IPS-18c (cell line): ENCODE measurements around the gene PLEK.

Source experiments
- H3K4me3 ChIP-seq: 2 replicates; pipeline ENCODE4 v1.7.0; 2013; ENCODE audit warnings: low read depth, mild to moderate bottlenecking, low read length, moderate library complexity; ENCODE audit not compliant: insufficient read depth
- H3K9me3 ChIP-seq: one replicate; pipeline ENCODE4 v1.6.1; 2013; ENCODE audit warnings: mild to moderate bottlenecking, low read length, moderate library complexity; ENCODE audit not compliant: control insufficient read depth, insufficient read depth

The PLEK gene

GRCh38 chr2:68420254-68420910, 55.3 kb downstream of the PLEK start:
- H3K4me3 ChIP-seq = no peak overlapping the region

GRCh38 chr2:68423966-68424650, 59.0 kb downstream of the PLEK start:
- Histone ChIP-seq H3K4me3 (no peak overlapping the region), H3K9me3 (no peaks in the 10 kb centered on the region)

More at GRCh38 chr2:68420254-68420910, 55.3 kb downstream of the PLEK start:
- no peaks in the 10 kb centered on the region for H3K9me3 ChIP-seq

DNA sequence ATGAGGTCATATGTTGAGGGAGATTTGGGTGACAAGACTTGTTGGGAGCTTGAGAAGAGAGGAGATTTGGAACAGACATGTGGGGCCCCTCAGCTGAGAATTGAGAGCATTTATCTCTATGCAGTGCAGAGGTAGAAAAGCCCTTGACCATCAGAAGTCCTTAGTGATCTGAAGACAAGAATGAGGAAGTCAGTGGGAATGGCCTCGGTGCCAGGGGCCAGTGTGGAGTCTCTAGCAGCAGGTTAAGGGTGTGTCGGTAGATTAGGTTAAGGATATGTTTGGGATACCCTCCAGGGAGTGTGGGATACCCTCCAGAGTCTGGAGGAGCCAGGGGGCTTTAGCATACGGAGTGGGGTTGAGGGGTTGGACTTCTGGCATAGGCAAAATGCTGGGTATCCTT, 60.4 kb downstream of the PLEK start:
- H3K9me3 ChIP-seq = no peaks in the 10 kb centered on the region
- no peak overlapping the region for H3K4me3 ChIP-seq

DNA sequence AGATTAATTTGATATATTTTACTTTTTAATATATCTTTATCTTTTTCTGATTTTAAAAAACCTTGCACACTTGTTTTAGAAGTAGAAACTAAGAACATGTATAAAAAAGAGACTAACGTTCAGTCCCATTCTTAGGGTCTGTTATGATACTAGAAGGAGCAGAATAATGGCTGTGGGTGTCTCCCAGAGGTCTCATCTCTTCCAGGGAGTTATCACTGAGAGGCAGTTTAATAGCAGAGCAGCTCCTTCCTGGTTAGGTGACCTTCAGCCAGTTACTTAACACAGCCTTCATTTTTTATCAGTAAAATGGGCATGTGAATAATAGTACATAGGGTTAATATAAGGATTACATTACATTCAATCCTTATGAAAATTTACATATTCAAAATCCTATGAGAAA, 61.4 kb downstream of the PLEK start:
- H3K9me3 ChIP-seq = no peaks in the 10 kb centered on the region
- no peak overlapping the region for H3K4me3 ChIP-seq

DNA sequence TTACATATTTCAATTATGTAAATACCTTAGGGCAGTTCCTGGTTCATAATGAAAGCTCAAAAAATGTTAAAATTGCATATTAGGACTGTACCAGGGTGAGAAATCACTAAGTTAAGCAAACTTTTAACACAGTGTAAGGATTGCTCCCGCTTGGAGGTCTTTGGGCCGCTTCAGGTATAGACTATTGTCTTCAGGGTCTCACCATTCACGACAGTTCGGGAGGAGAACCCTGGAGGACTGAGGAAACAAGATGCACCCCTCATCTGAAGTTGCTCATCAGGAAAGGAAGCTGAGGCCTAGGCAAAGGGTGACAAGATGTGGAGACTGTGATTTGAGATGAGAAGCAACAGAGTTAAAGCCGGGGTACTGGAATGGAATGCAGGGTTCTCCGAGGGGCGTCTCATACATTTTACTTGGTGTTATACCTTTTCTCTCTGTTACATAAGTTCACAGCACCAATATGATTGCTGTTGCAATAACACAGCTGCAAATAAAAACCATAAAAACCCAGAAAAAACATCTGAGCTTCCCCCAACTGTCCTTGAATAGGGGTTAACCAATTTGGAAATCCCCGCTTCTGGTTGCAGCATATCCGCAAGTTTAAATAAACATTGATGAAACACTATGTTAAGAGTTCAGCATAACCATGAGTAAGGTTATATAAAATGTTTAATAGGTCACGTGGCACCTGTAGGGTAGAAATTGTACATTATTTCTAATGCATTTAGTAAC, 61.9 kb downstream of the PLEK start:
- Histone ChIP-seq H3K9me3 (no peaks in the 10 kb centered on the region), H3K4me3 (no peak overlapping the region)

DNA sequence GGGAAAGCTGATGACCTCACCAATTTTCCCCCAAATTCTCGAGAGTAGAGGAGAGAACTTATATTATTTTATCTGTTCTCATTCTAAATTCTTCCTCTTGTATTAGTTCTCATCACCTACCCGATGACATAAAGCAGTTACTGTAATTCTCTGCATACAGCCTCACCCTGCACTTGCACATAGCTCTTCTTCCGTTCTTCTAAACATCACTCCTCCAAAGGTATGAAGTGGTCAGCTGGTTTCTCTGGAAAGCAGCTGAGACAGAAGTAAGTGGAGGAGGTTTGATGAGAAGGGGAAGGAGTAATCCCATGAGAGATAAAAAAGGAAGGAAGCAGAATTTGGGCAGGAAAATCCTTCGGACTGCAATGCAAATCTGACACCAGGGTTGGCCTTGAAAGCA, 63.0 kb downstream of the PLEK start:
- Histone ChIP-seq H3K9me3 (no peaks in the 10 kb centered on the region), H3K4me3 (no peak overlapping the region)

DNA sequence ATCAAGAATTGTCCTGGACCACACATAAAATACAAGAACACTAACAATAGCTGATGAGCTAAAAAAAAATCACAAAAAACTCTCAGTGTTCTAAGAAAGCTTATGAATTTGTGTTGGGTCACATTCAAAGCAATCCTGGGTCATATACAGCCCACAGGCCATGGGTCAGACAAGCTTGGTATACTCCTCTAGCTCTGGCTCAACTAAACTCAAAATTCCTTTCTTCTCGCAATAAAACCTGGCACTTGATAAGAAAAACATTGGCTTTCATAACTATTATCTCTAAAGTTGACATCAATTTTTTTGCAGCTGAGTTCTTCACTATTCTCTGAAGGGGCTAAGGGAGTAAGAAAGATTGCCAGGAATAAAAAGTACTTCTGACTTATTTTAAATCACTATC, 63.7 kb downstream of the PLEK start:
- Histone ChIP-seq H3K9me3 (no peaks in the 10 kb centered on the region), H3K4me3 (no peak overlapping the region)

DNA sequence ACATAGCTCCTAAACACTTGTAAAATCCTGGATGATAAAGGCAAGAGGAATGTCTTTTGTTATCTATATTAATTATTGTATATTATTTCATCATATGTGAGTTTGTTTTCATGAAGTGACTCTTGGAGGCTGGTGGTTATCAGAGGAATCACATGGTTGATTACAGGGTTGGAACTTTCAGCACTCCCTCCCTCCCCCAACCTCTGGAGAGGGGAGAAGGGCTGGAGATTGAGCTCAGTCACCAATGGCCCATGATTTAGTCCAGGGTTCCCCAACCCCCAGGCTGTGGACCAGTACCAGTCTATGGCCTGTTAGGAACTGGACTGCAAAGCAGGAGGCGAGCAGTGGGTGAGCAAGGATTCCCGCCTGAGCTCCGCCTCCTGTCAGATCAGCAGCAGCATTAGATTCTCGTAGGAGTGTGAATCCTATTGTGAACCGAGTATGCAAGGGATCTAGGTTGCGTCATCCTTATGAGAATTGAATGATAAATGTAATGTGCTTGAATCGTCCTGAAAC, 64.3 kb downstream of the PLEK start:
- Histone ChIP-seq H3K9me3 (no peaks in the 10 kb centered on the region), H3K4me3 (no peak overlapping the region)

- Histone ChIP-seq H3K4me3 (no peak overlapping the region), H3K9me3 (no peaks in the 10 kb centered on the region)
These were observed 66.4 kb downstream of the PLEK start for GRCh38 chr2:68431316-68431972.

DNA sequence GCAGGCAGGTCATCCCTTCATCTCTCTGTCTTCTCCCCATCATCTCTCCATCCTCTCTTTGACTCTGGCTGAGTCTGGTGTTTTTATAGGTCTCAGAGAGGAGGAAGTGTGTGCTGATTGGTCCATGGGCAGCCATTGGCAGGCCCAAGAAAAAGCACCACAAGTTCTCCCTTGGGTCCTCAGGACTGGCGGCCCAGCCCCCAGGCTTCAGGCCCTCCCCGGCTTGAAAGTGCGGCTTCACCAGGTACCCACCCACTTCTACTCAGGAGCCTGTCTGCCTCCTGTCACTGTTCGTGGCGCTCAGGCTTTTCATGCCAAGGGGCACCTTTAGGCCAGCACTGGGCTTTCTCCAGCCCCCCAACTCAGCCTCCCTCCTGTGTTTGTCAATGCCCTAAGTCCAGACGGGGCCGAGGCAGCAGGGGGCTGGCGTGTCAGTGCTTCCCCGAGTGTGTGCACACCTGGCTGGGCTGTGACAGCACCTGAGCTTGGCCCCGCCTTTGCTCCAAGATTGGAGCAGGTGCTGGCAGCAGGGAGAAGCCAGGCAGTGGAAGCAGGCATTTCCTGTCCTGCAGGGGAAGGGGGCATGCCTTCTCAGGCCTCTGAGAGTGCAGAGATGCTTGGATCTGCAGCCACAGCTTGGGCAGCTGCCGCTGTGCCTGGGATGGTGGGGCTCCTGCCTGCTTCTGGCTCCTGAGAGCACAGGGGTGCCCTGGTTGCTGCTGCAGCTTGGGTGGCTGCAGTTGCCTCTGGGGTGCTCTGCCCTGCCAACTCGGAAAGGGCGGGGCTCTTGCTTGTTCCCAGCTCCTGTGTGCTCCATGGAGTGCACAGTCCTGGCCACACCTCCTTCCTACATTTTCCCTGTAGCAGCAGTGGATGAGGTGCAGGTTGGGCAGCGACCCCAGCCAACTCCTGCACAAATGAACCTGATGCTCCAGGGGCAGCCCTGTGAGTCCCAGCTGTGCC, 67.9 kb downstream of the PLEK start:
- Histone ChIP-seq H3K9me3 (no peaks in the 10 kb centered on the region), H3K4me3 (no peak overlapping the region)

- no peak overlapping the region for H3K4me3 ChIP-seq
- H3K9me3 ChIP-seq = no peaks in the 10 kb centered on the region
These were observed 69.9 kb downstream of the PLEK start for GRCh38 chr2:68434981-68435380.

- H3K9me3 ChIP-seq = no peaks in the 10 kb centered on the region
- H3K4me3 ChIP-seq = no peak overlapping the region
These were observed 70.5 kb downstream of the PLEK start for GRCh38 chr2:68435615-68436014.

DNA sequence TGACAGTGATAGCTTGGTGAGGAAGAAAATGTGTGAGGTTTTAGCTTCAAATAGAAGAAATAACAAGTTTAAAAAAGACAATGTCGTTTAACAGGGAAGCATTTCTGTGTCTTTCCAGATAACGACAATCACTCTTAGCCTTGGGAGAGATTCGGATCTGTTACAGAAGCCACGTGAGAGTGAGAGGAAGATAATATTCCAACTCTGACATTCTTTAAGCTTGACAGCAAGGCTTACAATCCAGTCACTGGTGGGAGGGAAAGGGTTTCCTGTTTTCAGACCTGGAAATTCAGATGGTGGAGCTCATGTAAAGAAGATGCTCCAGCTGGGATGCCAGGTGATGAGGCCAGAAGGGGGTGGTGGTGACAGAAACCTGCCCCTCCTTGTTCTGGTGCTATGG, 71.2 kb downstream of the PLEK start:
- no peaks in the 10 kb centered on the region for H3K9me3 ChIP-seq
- H3K4me3 ChIP-seq = no peak overlapping the region

DNA sequence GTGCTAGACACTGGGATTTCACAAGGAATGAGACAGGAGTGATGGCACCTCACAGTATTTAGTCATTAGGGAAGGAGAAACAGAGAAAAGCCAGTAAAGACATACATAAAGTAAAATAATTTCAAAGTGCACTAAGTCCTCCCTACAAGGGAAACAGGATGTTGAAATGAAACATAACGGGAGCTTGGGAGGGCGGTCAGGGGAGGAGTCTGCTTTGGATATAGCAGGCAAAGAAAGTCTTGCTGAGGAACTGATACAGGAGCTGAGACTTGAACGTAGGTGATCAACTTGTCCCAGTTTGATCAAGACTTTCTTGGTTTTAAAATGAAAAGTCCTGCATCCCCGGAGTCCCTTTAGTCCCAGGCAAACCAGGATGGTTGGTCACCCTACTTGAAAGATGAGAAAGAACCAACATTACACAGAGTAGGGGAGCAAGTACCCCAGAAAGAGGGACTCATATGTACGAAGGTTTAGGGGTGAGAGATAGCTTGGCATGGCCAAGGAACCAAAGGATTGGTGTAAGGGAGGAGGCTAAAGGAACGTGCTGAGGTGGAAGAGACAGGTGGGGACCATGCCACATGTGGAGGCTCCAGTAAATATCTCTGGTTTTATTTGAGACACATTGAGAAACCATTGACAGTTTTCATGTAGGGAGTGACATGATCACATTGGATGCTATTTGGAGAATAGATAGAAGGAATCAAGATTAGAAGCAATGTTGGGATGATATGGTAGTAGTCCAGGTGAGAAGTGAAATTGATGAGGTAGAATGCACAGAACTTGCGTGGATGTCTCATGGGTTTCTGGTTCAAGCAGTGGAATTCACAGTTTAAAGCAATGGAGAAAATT, 73.6 kb downstream of the PLEK start:
- H3K9me3 ChIP-seq = no peaks in the 10 kb centered on the region
- H3K4me3 ChIP-seq = no peak overlapping the region

DNA sequence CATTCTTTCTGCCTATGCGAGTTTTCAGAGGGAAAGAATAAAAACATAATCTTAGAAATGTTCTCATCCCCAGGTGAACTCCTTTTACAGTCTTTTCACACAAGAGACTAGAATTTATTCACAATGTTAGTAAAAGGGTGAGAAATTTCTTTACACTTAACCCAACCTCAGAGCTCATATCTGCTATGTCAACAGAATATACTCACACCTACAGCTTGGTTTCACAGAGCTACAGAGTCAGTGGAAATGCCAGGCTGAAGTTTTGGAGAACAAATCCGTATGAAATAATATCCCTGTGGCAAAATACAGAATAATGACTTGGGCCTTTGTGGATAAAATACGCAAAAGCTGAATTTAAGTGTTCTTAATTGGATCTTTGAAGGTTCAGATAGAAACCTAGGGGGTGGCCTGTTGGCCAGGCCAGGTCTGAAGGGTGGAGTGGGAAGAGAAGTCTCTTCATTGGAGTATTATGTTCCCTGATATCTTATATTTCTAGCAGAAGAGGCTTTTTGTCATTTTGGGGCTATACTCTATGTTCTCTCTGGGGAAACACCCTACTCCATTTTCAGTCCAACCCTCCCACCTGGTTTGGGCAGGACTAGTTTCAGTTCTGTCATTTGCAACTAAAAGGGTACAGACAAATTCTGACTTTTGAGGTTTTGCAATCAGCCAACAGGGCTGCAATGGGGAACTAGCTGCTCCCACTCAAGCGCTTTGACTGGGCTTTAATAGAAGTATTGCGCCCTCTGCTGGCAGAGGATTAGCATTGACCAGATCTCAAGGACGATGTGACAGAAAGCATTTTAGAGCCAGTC, 76.3 kb downstream of the PLEK start:
- Histone ChIP-seq H3K4me3 (no peak overlapping the region), H3K9me3 (no peaks in the 10 kb centered on the region)
